Glutamatergic neuron (in vitro differentiated cells): ENCODE measurements around the gene LAMA5. TPM values are rescaled to one million over a fixed set of nuclear protein-coding genes. Genes with fewer than 3 reads are reported as not detected.

Experiments used
- DNase-seq: peaks from one replicate; pipeline ENCODE4 v3.0.0; 2022
- H3K27ac Mint-ChIP-seq: one replicate; pipeline ENCODE4 v1.8.0; 2020; ENCODE audit warnings: mild to moderate bottlenecking, mixed read lengths, inconsistent platforms; ENCODE audit not compliant: unreplicated experiment
- H3K27me3 Mint-ChIP-seq: one replicate; pipeline ENCODE4 v1.8.0; 2020; ENCODE audit warnings: mild to moderate bottlenecking, moderate library complexity, mixed read lengths, inconsistent platforms; ENCODE audit not compliant: unreplicated experiment
- H3K36me3 Mint-ChIP-seq: one replicate; pipeline ENCODE4 v1.8.0; 2020; ENCODE audit warnings: mild to moderate bottlenecking, mixed read lengths, inconsistent platforms; ENCODE audit not compliant: unreplicated experiment
- H3K4me1 Mint-ChIP-seq: one replicate; pipeline ENCODE4 v1.8.0; 2020; ENCODE audit warnings: mild to moderate bottlenecking, low read depth, mixed read lengths, inconsistent platforms; ENCODE audit not compliant: unreplicated experiment
- H3K4me3 Mint-ChIP-seq: one replicate; pipeline ENCODE4 v1.8.0; 2020; ENCODE audit warnings: mild to moderate bottlenecking, mixed read lengths, inconsistent platforms; ENCODE audit not compliant: unreplicated experiment
- H3K9me3 Mint-ChIP-seq: one replicate; pipeline ENCODE4 v1.8.0; 2020; ENCODE audit warnings: mild to moderate bottlenecking, moderate library complexity, mixed read lengths, inconsistent platforms; ENCODE audit not compliant: unreplicated experiment
- CTCF ChIP-seq: fragments of 200-600 bp; sonication (generic); IDR thresholded peaks from one replicate; pipeline ENCODE4 v1.5.0; 2021; ENCODE audit not compliant: partially characterized antibody, unreplicated experiment
- total RNA-seq: library from RNA; stranded (reverse); fragmentation: NEBNext Ultra II Directional; extraction: Animal tissue kit (Norgen Biotek cat#: 25700); gene quantifications from one replicate; pipeline ENCODE4 v1.2.1, GENCODE V29; 2021; ENCODE audit not compliant: unreplicated experiment

LAMA5 gene
- total RNA-seq, 1 donor from 2014 or later: 724 TPM

GRCh38 chr20:62356589-62357186 is 10.4 kb downstream of the LAMA5 start:
- TF ChIP-seq CTCF: no peak
- Mint-ChIP-seq H3K4me3 (no peak overlapping the region), H3K36me3 (no peaks in the 10 kb centered on the region), H3K27ac (peak overlapping the region; percentile 59), H3K4me1 (peaks cover 8% of the 10 kb centered on the region), H3K9me3 (peaks cover 8% of the 10 kb centered on the region), H3K27me3 (peaks cover 10% of the 10 kb centered on the region)
- peak; percentile 27 for DNase-seq

- TF ChIP-seq CTCF: no peak
- peaks cover 10% of the 10 kb centered on the region for H3K27me3 Mint-ChIP-seq
- peak overlapping the region; percentile 57 for H3K4me3 Mint-ChIP-seq
- H3K4me1 Mint-ChIP-seq: peaks cover 8% of the 10 kb centered on the region
- peaks cover 8% of the 10 kb centered on the region for H3K9me3 Mint-ChIP-seq
- H3K36me3 Mint-ChIP-seq: no peaks in the 10 kb centered on the region
- H3K27ac Mint-ChIP-seq: peak overlapping the region; percentile 98
- DNase-seq: peak; percentile 91
Measured at GRCh38 chr20:62355878-62356588, 11.1 kb downstream of the LAMA5 start.

GRCh38 chr20:62355516-62355877 is 11.6 kb downstream of the LAMA5 start:
- H3K27me3 Mint-ChIP-seq: peaks cover 10% of the 10 kb centered on the region
- H3K4me1 Mint-ChIP-seq: peaks cover 8% of the 10 kb centered on the region
- peak; percentile 71 for DNase-seq
- peak overlapping the region; percentile 98 for H3K27ac Mint-ChIP-seq
- TF ChIP-seq CTCF: no peak
- H3K36me3 Mint-ChIP-seq: no peaks in the 10 kb centered on the region
- peaks cover 8% of the 10 kb centered on the region for H3K9me3 Mint-ChIP-seq
- peak overlapping the region; percentile 57 for H3K4me3 Mint-ChIP-seq

- H3K27me3 Mint-ChIP-seq: peaks cover 10% of the 10 kb centered on the region
- TF ChIP-seq CTCF: no peak
- peaks cover 8% of the 10 kb centered on the region for H3K9me3 Mint-ChIP-seq
- H3K4me1 Mint-ChIP-seq: peaks cover 8% of the 10 kb centered on the region
- no peak overlapping the region for H3K4me3 Mint-ChIP-seq
- H3K36me3 Mint-ChIP-seq: no peaks in the 10 kb centered on the region
- H3K27ac Mint-ChIP-seq: peak overlapping the region; percentile 98
- peak; percentile 38 for DNase-seq
Measured at GRCh38 chr20:62354811-62355341, 12.2 kb downstream of the LAMA5 start.
